ENCODE measurements around the gene ZNF346. TPM values are rescaled to one million over a fixed set of nuclear protein-coding genes. Genes with fewer than 3 reads are reported as not detected.
"Not testable (repeated sequence)": the region's sequence is repeated elsewhere in the genome, so short reads cannot be mapped to it uniquely, and the experiment has no call there.

ZNF346 gene
- total RNA-seq, result 13.4 and 15.0 TPM in 2 replicates
- polyA plus RNA-seq (2012), result 12.8 TPM

- peak; percentile 93 for DNase-seq (ENCODE audit: low read depth)
Measured at GRCh38 chr5:177022386-177023302, at the start of gene ZNF346. Gene ZNF346, plus strand, starts transcription at chr5:177022696. Its CDS starts 43 bp downstream, at chr5:177022739.

- DNase-seq (ENCODE audit: low read depth), result no peak
Measured at GRCh38 chr5:176979669-176980068, 42.8 kb upstream of the ZNF346 start.

GRCh38 chr5:176980818-176981217, 41.7 kb upstream of the ZNF346 start:
- no peak for DNase-seq (ENCODE audit: low read depth)

- not testable (repeated sequence) for DNase-seq (ENCODE audit: low read depth)
Measured at GRCh38 chr5:176983112-176983511, 39.4 kb upstream of the ZNF346 start.

- DNase-seq (ENCODE audit: low read depth), result not testable (repeated sequence)
Measured at GRCh38 chr5:176983593-176983992, 38.9 kb upstream of the ZNF346 start.

- not testable (repeated sequence) for DNase-seq (ENCODE audit: low read depth)
Measured at GRCh38 chr5:176984176-176984575, 38.3 kb upstream of the ZNF346 start.

- DNase-seq (ENCODE audit: low read depth), result no peak
Measured at GRCh38 chr5:176985516-176985915, 37.0 kb upstream of the ZNF346 start.

- DNase-seq (ENCODE audit: low read depth), result no peak
Measured at GRCh38 chr5:176986280-176986679, 36.2 kb upstream of the ZNF346 start.

- no peak for DNase-seq (ENCODE audit: low read depth)
Measured at GRCh38 chr5:176987583-176987982, 34.9 kb upstream of the ZNF346 start.

- peak; percentile 13 for DNase-seq (ENCODE audit: low read depth)
Measured at GRCh38 chr5:176993081-176993480, 29.4 kb upstream of the ZNF346 start.

- DNase-seq (ENCODE audit: low read depth), result no peak
Measured at GRCh38 chr5:176994460-176995121, 27.9 kb upstream of the ZNF346 start.

GRCh38 chr5:176995122-176995490, 27.4 kb upstream of the ZNF346 start:
- DNase-seq (ENCODE audit: low read depth), result no peak

GRCh38 chr5:176995896-176996767, 26.4 kb upstream of the ZNF346 start:
- DNase-seq (ENCODE audit: low read depth), result peak; percentile 34

GRCh38 chr5:176996780-176997179, 25.7 kb upstream of the ZNF346 start:
- no peak for DNase-seq (ENCODE audit: low read depth)

- no peak for DNase-seq (ENCODE audit: low read depth)
Measured at GRCh38 chr5:176998828-176999227, 23.7 kb upstream of the ZNF346 start.

GRCh38 chr5:176999526-176999925, 23.0 kb upstream of the ZNF346 start:
- DNase-seq (ENCODE audit: low read depth), result not testable (repeated sequence)

- DNase-seq (ENCODE audit: low read depth), result no peak
Measured at GRCh38 chr5:177003649-177004048, 18.8 kb upstream of the ZNF346 start.

- DNase-seq (ENCODE audit: low read depth), result no peak
Measured at GRCh38 chr5:177004961-177005360, 17.5 kb upstream of the ZNF346 start.

- peak; percentile 81 for DNase-seq (ENCODE audit: low read depth)
Measured at GRCh38 chr5:177005619-177006264, 16.8 kb upstream of the ZNF346 start.

- peak; percentile 90 for DNase-seq (ENCODE audit: low read depth)
Measured at GRCh38 chr5:177006265-177006972, 16.1 kb upstream of the ZNF346 start, which contains the start of gene UIMC1. Gene UIMC1, minus strand, starts transcription at chr5:177006779. Its CDS starts 24,164 bp downstream, at chr5:176982615.
